GM18502 (cell line): Measurements from ENCODE around the gene PLEKHO2.

Experiments used
- ATAC-seq: cut with Tn5 transposase; IDR thresholded peaks from one replicate; pipeline ENCODE4 v1.9.1; 2021; ENCODE audit warnings: mild to moderate bottlenecking; ENCODE audit not compliant: unreplicated experiment, poor library complexity

The PLEKHO2 gene

GRCh38 chr15:64855205-64855975 is 13.7 kb downstream of the PLEKHO2 start:
- ATAC-seq = no peak

- ATAC-seq = no peak
Observed at GRCh38 chr15:64856429-64857145, 14.9 kb downstream of the PLEKHO2 start.

GRCh38 chr15:64857421-64857820 is 15.7 kb downstream of the PLEKHO2 start:
- ATAC-seq = no peak

- ATAC-seq = no peak
Observed at GRCh38 chr15:64858021-64858575, 16.4 kb downstream of the PLEKHO2 start.

- no peak for ATAC-seq
Observed at GRCh38 chr15:64859226-64859625, 17.5 kb downstream of the PLEKHO2 start.

GRCh38 chr15:64861331-64861730 is 19.6 kb downstream of the PLEKHO2 start:
- no peak for ATAC-seq

- no peak for ATAC-seq
Observed at GRCh38 chr15:64861960-64862359, 20.2 kb downstream of the PLEKHO2 start.

- no peak for ATAC-seq
Observed at GRCh38 chr15:64862408-64862807, 20.7 kb downstream of the PLEKHO2 start.

- ATAC-seq = no peak
Observed at GRCh38 chr15:64864068-64864467, 22.4 kb downstream of the PLEKHO2 start.

GRCh38 chr15:64865126-64865997 is 23.6 kb downstream of the PLEKHO2 start:
- peak; percentile 63 for ATAC-seq

- no peak for ATAC-seq
Observed at GRCh38 chr15:64865998-64866520, 24.3 kb downstream of the PLEKHO2 start.

GRCh38 chr15:64869501-64869900 is 27.8 kb downstream of the PLEKHO2 start:
- no peak for ATAC-seq

GRCh38 chr15:64870353-64870752 is 28.6 kb downstream of the PLEKHO2 start:
- ATAC-seq = no peak

- ATAC-seq = no peak
Observed at GRCh38 chr15:64875641-64876223, 34.0 kb downstream of the PLEKHO2 start.

GRCh38 chr15:64877435-64877834 is 35.7 kb downstream of the PLEKHO2 start:
- no peak for ATAC-seq

- ATAC-seq = no peak
Observed at GRCh38 chr15:64878705-64879104, 37.0 kb downstream of the PLEKHO2 start.

- peak; percentile 53 for ATAC-seq
Observed at GRCh38 chr15:64883100-64883581, 41.4 kb downstream of the PLEKHO2 start.

GRCh38 chr15:64883997-64884511 is 42.3 kb downstream of the PLEKHO2 start:
- ATAC-seq = peak; percentile 66

- ATAC-seq = no peak
Observed at GRCh38 chr15:64884679-64885078, 43.0 kb downstream of the PLEKHO2 start.
